HG03521 (cell line): Measurements from ENCODE around the gene KRTAP20-3.

Experiments
- ATAC-seq: cut with Tn5 transposase; IDR thresholded peaks from one replicate; pipeline ENCODE4 v1.9.1; 2021; ENCODE audit warnings: mild to moderate bottlenecking, moderate library complexity; ENCODE audit not compliant: unreplicated experiment

Gene KRTAP20-3

GRCh38 chr21:30642564-30642963 is at the start of gene KRTAP20-3:
TSS of gene KRTAP20-3 (plus strand) at chr21:30642864.
- no peak for ATAC-seq

- no peak for ATAC-seq
Observed at GRCh38 chr21:30598802-30599201, 43.9 kb upstream of the KRTAP20-3 start, which contains the start of gene KRTAP6-2. TSS of gene KRTAP6-2 (minus strand) at chr21:30598902. CDS start at chr21:30598874, 28 bp downstream.

DNA sequence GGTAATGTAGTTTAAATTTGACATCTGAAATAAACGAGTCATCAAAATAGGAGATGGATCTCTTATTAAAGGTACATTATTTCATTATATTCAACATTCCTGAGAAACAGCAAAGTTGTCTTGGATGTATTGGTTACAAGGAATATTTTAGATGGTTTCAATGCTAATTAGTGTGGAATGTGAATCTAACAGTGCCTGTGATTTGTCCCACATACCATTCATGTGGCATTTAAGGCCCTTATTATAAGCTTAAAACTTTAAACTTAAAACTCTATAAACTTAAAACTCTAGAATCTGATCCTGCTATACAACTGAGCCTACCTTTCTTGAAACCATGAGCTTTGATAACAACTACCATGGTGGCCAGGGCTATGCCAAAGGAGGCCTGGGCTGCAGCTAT is 41.9 kb upstream of the KRTAP20-3 start, which contains the start of gene KRTAP22-1:
KRTAP22-1 (plus strand) TSS at position 301 of the 400 bp plus-strand sequence.
- ATAC-seq = no peak

- ATAC-seq = no peak
Observed at GRCh38 chr21:30605968-30606367, 36.7 kb upstream of the KRTAP20-3 start.

DNA sequence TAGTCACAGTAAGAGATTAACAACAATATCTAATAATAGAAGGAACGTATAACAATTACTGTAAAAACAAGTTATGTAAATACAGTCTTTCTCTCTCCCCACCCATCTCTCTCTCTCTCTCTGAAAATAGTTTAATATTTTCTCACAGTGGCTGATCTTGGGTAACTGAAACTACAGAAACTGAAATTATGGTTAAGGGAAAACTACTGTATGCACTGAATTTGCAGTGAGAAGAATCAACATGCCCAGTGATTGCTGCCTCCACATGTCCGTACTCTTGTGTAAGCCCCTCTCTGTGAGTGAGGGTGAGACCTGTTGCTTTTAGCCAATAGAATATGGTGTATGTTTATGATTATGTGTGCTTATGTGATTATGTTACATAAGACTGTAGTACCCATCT is 30.5 kb upstream of the KRTAP20-3 start:
- ATAC-seq = no peak

- no peak for ATAC-seq
Observed at GRCh38 chr21:30613836-30614235, 28.8 kb upstream of the KRTAP20-3 start, which contains the start of gene KRTAP6-1. TSS of gene KRTAP6-1 (minus strand) at chr21:30613930. CDS start at chr21:30613904, 26 bp downstream.

GRCh38 chr21:30615199-30615598 is 27.5 kb upstream of the KRTAP20-3 start:
- ATAC-seq = no peak

DNA sequence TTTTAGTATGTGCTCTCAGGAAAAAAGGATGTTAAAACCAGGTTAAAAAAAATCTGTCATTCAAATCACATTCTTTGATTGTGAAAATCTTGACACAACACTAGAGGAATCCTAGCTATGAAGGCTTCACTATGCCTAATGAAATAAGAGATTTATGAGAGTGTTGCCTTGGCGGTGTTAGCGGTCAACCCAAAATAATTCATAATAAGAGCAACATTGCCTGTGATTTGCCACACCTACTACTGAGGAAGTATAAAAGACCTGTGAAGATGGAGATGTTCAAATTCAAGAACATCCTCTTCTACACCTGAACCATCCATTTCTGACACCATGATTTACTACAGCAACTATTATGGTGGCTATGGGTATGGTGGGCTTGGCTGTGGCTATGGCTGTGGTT is 26.5 kb upstream of the KRTAP20-3 start, which contains the start of gene KRTAP20-1:
KRTAP20-1 (plus strand) TSS at position 301 of the 400 bp plus-strand sequence; CDS start at position 331, 30 bp downstream.
- ATAC-seq = no peak

DNA sequence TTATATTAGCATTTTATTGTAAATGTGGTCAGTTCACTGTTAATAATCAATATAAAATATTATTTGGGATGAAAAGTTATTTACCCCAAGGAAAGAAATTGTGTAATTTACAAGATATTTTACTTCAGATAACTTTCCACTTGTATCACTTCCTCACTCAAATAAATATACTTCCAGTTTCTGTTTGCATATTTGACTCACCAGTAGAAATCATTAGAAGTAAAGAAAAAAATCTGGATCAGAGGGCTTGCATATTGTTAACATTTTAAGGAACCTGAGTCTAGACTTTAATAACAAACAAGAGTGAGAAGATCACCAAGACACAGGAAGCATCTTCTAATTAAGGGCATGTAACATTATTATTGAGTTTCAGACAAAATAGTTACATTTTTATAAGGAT is 22.6 kb upstream of the KRTAP20-3 start:
- no peak for ATAC-seq

DNA sequence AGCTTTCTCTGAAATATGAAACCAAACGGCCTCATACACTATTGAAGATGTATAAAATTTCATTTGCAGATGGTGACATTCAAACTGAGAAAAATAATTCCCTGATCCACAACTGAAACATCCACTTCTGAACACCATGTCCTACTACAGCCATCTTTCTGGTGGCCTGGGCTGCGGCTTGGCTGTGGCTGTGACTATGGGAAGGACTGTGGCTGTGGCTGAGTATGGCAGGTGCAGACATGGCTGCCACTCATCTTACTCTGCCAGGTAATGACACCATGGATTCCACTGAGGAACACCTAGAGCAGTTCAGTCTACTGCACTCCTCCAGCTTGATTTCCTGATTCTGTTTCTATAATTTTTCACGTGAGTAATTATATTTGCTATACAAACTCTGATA is 22.1 kb upstream of the KRTAP20-3 start, which contains the start of gene KRTAP20-4:
KRTAP20-4 (plus strand) TSS at position 106 of the 400 bp plus-strand sequence.
- ATAC-seq = no peak

DNA sequence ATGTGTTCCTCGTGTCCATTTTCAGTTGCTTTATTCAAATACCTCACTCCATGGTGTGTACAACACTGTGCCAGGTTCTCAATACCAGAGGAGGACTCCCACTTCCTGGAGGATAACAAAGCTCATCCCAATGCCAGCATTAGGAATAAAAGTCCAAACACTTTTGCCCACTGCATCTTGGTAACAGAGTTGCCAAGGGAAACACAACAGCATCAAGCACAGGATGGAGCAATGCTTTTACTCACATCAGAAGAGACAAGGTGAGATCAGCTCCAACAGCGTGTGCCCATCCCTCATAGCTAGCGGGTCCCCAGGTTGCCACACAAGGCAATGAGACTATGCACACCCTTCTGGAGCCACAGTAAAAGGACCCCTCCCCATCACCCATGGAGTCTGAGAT is 19.3 kb upstream of the KRTAP20-3 start:
- ATAC-seq = no peak

- no peak for ATAC-seq
Observed at GRCh38 chr21:30625449-30626165, 17.1 kb upstream of the KRTAP20-3 start.

DNA sequence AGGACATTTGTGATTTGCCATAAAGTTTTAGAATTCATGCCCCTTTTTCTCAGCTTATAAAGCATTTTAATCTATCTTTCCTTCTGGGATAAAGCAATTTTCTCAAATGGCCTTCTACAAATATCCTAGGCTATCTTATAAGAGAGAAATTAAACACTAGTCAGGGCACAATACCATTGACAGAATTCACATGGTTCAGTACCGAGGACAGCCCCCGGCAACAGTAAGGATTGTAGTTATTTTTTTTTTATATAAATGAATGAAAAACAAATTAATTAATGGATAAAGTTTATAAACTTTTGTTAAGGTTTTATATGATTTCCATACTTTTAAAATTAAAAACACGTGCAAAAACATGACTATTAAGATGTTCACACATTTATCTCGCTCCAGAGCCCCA is 14.6 kb upstream of the KRTAP20-3 start:
- ATAC-seq = no peak

DNA sequence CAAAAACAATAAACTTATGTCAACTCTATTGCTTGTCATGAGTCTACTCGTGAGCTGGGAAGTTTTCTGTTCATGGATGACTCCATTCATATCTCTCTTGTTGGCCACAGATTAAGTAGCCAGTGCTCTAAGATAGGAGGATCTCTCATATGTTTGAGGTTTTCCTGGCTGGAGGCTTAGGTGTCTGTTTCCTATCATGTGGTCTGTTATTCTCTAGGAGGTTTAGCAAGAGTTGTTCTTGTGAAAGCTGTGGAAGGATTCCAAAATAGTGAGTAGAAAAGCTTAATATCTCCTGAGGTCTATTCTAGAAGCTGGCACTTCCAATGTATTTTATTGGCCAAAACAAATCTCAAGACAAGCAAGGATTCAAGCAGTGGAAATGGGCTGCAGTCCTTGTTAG is 13.5 kb upstream of the KRTAP20-3 start:
- no peak for ATAC-seq

DNA sequence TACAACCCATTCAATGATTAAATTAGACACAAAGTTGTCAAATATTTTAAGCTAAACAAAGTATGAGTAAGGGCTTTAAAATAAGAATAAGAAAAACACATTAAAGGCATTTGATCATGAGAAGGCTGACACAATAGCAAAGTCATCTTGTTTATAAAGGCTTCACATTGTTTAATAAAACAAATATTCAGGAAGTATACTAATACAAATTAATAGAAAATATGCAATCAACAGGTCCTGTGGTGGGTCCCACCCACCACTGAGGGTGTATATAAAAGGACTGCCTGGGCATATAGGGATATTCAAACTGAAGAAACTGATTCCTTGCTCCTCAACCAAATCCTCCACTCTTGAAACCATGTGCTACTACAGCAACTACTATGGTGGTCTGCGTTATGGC is 7.8 kb upstream of the KRTAP20-3 start, which contains the start of gene KRTAP20-2:
KRTAP20-2 (plus strand) TSS at position 301 of the 400 bp plus-strand sequence; CDS start at position 359, 58 bp downstream.
- no peak for ATAC-seq

DNA sequence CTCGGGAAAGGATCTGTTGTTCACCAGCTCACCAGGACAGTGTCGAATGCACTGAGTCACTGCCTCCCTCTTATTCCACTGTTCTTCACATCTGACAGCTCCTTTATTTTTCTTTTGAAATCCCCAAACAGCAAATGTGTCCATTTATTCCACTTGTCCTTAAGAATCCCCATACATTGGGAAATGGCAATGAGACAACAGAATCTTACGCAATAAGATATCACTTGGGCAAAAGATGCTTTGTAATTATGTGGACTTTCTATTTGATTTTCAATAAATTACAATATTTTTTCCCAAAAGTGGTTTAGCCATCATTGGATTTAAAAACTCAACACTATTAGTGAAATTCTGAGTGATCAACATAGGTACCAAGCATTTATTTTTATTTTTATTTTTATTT is 4.0 kb upstream of the KRTAP20-3 start:
- ATAC-seq = no peak

- ATAC-seq = no peak
Observed at GRCh38 chr21:30646904-30647414, 4.3 kb downstream of the KRTAP20-3 start.

DNA sequence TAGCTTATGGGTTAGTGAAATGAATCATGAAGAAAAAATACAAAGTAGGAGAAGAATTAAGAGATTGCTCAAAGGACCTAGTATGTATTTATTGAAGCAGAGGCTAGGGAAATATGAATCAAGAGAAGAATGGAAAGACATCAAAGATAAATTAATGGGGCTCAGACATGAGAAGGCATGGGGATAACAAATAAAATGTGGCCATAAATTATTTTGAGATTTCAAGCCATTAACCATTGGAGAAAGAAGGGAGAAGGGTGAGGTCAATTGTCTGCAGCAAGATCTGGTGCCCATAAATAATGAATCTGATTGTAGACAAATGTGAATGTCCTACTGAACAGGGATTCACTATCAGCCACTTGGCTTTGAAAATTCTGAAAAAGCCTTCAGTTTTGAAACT is 10.2 kb downstream of the KRTAP20-3 start:
- no peak for ATAC-seq

GRCh38 chr21:30668776-30669175 is 26.1 kb downstream of the KRTAP20-3 start:
- no peak for ATAC-seq

DNA sequence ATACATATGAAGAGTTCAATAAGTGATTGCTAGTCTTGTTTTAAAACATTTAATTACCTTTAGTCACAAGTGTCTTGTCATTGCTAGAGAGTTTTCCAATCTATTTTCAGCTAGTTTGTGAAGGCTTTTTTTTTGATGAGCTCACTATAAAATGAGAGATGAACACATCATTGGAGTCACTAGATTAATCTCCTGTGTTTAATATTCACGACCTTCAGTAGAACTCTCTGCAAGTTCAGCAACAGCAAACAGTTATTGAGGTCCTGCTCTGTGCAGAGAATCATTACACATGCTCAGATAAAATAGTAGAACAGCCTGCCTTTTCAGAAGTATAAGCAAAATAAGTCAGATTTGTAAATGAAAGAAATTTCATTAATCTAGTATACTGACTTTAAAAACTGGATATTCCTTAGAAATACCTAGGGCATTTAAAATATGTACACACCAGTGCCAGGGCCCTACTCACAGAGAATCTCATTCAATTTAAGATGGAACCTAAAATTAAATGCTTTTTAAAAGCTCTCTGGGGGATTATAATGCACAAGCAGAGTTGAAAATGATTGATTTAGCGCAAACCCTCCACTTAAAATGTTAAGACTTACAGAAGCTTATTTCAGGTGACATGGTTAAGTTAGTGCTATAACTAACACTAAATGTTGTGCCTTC is 30.5 kb downstream of the KRTAP20-3 start:
- ATAC-seq = no peak

GRCh38 chr21:30674312-30674711 is 31.6 kb downstream of the KRTAP20-3 start:
- ATAC-seq = no peak

GRCh38 chr21:30676737-30677136 is 34.1 kb downstream of the KRTAP20-3 start:
- ATAC-seq = no peak
